OCI-LY1 (cell line): ENCODE data around the gene SLC25A46.

Experiments used
- H2AFZ ChIP-seq: fragments of 200-600 bp; sonication (generic), shearing (Covaris generic); 2 replicates; pipeline ENCODE4 v1.6.0; 2014; ENCODE audit warnings: antibody characterized with exemption, mild to moderate bottlenecking, low read length
- H3F3A ChIP-seq: fragments of 200-600 bp; sonication (generic), shearing (Covaris generic); 2 replicates; pipeline ENCODE4 v1.6.0; 2014; ENCODE audit warnings: mild to moderate bottlenecking, antibody characterized with exemption, low read length, moderate library complexity; ENCODE audit not compliant: insufficient read depth
- H3K27ac ChIP-seq: fragments of 200-600 bp; sonication (generic); 2 replicates; pipeline ENCODE4 v1.5.1; 2014; ENCODE audit warnings: low read length, mixed run types, mild to moderate bottlenecking, low read depth; ENCODE audit not compliant: poor library complexity, severe bottlenecking
- H3K27me3 ChIP-seq: fragments of 200-600 bp; sonication (generic); 2 replicates; pipeline ENCODE4 v1.6.0; 2014; ENCODE audit warnings: antibody characterized with exemption, mild to moderate bottlenecking, low read length, moderate library complexity; ENCODE audit not compliant: insufficient read depth
- H3K36me3 ChIP-seq: fragments of 200-600 bp; sonication (generic); 2 replicates; pipeline ENCODE4 v1.6.1; 2014; ENCODE audit warnings: mild to moderate bottlenecking, antibody characterized with exemption, low read length, moderate library complexity, mixed read lengths; ENCODE audit not compliant: insufficient read depth
- H3K4me1 ChIP-seq: fragments of 200-600 bp; sonication (generic); 2 replicates; pipeline ENCODE4 v1.5.1; 2014; ENCODE audit warnings: mild to moderate bottlenecking, low read length, moderate library complexity; ENCODE audit not compliant: insufficient read depth, severe bottlenecking
- H3K4me2 ChIP-seq: fragments of 200-600 bp; sonication (generic), shearing (Covaris generic); 2 replicates; pipeline ENCODE4 v1.6.1; 2014; ENCODE audit warnings: low read length
- H3K4me3 ChIP-seq: fragments of 200-600 bp; sonication (generic); 2 replicates; pipeline ENCODE4 v1.5.1; 2014; ENCODE audit warnings: low read length, low read depth, mild to moderate bottlenecking, mixed read lengths; ENCODE audit not compliant: poor library complexity, severe bottlenecking
- H3K79me2 ChIP-seq: fragments of 200-600 bp; shearing (Covaris generic); 2 replicates; pipeline ENCODE4 v1.6.1; 2016; ENCODE audit warnings: mixed run types, low read length, mixed read lengths; ENCODE audit not compliant: insufficient read depth
- H3K9ac ChIP-seq: fragments of 200-600 bp; sonication (generic), shearing (Covaris generic); 2 replicates; pipeline ENCODE4 v1.6.1; 2014; ENCODE audit warnings: mild to moderate bottlenecking, low read length, mixed read lengths
- H3K9me2 ChIP-seq: fragments of 200-600 bp; sonication (generic), shearing (Covaris generic); 2 replicates; pipeline ENCODE4 v1.6.1; 2014; ENCODE audit warnings: low read depth, mild to moderate bottlenecking, low read length, mixed read lengths
- H3K9me3 ChIP-seq: fragments of 200-600 bp; shearing (Covaris generic); 2 replicates; pipeline ENCODE4 v1.6.1; 2014; ENCODE audit warnings: low read length, mixed read lengths
- H4K20me1 ChIP-seq: fragments of 200-600 bp; sonication (generic), shearing (Covaris generic); 2 replicates; pipeline ENCODE4 v1.6.0; 2016; ENCODE audit warnings: mild to moderate bottlenecking, low read length; ENCODE audit not compliant: insufficient read depth
- EZH2 ChIP-seq: fragments of 200-600 bp; sonication (generic), shearing (Covaris generic); IDR thresholded peaks from 2 replicates; pipeline ENCODE4 v1.8.0; 2017; ENCODE audit warnings: borderline replicate concordance, mixed run types, mild to moderate bottlenecking, antibody characterized with exemption, low read length, moderate library complexity, mixed read lengths
- TF ChIP-seq, protein P1 (sequence below): fragments of 200-600 bp; sonication (generic), shearing (Covaris generic); IDR thresholded peaks from 2 replicates; pipeline ENCODE4 v1.5.1; 2017; ENCODE audit warnings: mild to moderate bottlenecking, antibody characterized with exemption, low read length, moderate library complexity, mixed read lengths

The SLC25A46 gene

DNA sequence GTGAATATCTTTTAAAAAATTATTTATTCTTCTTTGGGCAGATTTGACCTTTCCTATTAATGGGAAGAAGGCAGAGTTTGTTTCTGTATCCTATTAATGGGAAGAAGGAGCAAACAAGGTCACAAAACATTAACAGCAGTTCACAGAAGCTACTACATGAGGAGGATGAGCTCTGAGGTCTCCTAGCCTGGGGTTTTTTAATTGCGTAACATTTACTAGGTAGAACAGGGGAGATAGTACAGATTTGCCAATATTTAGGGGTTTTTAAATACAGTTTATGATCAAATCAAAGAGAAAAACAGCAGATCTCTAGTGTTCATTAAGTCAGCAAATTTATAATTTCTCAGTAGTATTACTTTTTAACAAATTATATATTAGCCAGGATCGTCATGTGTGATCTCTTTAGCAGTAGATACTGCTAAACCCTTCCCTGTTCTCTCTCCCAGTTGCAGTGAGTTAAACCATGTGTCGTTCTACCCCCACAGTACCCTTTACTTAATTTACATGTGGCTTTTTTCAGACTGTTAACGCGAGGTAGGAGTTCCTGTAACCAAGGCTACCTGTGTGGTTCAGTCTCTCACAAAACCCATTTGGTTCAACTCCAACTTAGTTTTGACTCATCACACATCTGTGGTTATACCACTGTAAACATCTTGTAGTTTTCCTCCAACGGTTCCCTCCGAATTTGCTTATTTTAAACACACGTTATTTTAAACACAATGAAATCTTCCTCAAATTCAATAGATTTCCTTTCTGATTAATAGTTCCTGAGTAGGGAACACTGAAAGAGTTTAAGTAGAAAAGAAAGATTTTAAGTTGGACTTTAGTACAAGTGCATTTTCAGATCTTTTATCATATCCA lies 13.3 kb downstream of the SLC25A46 start:
- H3K27me3 ChIP-seq: no peaks in the 10 kb centered on the region
- H4K20me1 ChIP-seq: no peaks in the 10 kb centered on the region
- peak overlapping the region; percentile 42 for H3K9ac ChIP-seq
- peak overlapping the region; percentile 39 for H3K4me2 ChIP-seq
- no peaks in the 10 kb centered on the region for H3F3A ChIP-seq
- H2AFZ ChIP-seq: no peak overlapping the region
- peaks cover 77% of the 10 kb centered on the region for H3K36me3 ChIP-seq
- peaks cover 62% of the 10 kb centered on the region for H3K4me1 ChIP-seq
- TF ChIP-seq, protein P1, sequence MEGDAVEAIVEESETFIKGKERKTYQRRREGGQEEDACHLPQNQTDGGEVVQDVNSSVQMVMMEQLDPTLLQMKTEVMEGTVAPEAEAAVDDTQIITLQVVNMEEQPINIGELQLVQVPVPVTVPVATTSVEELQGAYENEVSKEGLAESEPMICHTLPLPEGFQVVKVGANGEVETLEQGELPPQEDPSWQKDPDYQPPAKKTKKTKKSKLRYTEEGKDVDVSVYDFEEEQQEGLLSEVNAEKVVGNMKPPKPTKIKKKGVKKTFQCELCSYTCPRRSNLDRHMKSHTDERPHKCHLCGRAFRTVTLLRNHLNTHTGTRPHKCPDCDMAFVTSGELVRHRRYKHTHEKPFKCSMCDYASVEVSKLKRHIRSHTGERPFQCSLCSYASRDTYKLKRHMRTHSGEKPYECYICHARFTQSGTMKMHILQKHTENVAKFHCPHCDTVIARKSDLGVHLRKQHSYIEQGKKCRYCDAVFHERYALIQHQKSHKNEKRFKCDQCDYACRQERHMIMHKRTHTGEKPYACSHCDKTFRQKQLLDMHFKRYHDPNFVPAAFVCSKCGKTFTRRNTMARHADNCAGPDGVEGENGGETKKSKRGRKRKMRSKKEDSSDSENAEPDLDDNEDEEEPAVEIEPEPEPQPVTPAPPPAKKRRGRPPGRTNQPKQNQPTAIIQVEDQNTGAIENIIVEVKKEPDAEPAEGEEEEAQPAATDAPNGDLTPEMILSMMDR: no peak
- TF ChIP-seq EZH2: no peak
- H3K79me2 ChIP-seq: no peaks in the 10 kb centered on the region
- no peaks in the 10 kb centered on the region for H3K9me2 ChIP-seq
- H3K9me3 ChIP-seq: no peaks in the 10 kb centered on the region
- peak overlapping the region; percentile 29 for H3K4me3 ChIP-seq
- peak overlapping the region; percentile 95 for H3K27ac ChIP-seq

DNA sequence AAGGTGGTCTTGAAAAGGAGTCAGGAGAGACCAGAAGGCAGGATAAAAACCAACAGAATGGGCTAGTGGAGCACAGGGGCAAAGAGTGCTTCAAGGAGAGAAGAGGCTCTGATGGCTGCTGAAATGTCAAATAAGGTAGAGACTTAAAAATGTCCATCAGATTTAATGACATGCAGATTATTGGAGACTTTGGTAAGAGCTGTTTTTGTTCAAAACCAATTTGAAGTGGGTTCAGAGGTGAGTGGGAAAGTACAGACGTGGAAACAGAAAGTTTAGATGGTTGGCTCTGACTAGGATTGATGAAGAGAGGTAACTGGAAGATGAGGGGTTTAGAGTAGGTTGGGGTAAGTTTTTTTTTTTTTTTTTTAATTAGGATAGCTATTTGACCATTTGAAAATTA lies 14.1 kb downstream of the SLC25A46 start:
- no peaks in the 10 kb centered on the region for H3K27me3 ChIP-seq
- TF ChIP-seq, protein P1: no peak
- no peak for TF ChIP-seq EZH2
- peaks cover 78% of the 10 kb centered on the region for H3K36me3 ChIP-seq
- H4K20me1 ChIP-seq: no peaks in the 10 kb centered on the region
- H2AFZ ChIP-seq: no peak overlapping the region
- no peaks in the 10 kb centered on the region for H3F3A ChIP-seq
- no peaks in the 10 kb centered on the region for H3K9me3 ChIP-seq
- no peaks in the 10 kb centered on the region for H3K79me2 ChIP-seq
- H3K9ac ChIP-seq: peak overlapping the region; percentile 36; the same call in 1 of the 2 replicates
- no peaks in the 10 kb centered on the region for H3K9me2 ChIP-seq
- H3K27ac ChIP-seq: peak overlapping the region; percentile 95
- H3K4me1 ChIP-seq: peaks cover 62% of the 10 kb centered on the region
- H3K4me3 ChIP-seq: peak overlapping the region; percentile 19
- H3K4me2 ChIP-seq: peak overlapping the region; percentile 39; the same call in 1 of the 2 replicates

DNA sequence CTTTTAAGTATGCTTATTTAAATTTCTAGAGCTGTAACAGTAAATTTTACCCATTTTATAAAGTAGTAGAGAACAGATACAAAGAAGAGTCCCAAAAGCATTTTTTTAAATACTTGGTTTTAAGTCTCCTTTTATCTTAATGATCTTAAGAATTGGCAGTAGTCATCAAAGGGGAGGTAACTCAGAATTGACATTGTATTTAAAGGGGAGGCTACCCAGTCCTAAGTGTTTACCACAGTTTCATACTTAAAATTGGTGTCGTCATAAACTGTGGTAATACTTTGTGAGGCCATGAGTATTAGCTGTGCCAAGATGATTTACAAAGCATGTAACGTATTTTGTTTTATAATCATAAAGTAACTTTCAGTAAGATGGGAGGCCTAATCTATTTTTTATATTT lies 14.8 kb downstream of the SLC25A46 start:
- no peaks in the 10 kb centered on the region for H3F3A ChIP-seq
- peaks cover 62% of the 10 kb centered on the region for H3K4me1 ChIP-seq
- peaks cover 79% of the 10 kb centered on the region for H3K36me3 ChIP-seq
- TF ChIP-seq EZH2: no peak
- TF ChIP-seq, protein P1: no peak
- peak overlapping the region; percentile 95 for H3K27ac ChIP-seq
- no peaks in the 10 kb centered on the region for H3K27me3 ChIP-seq
- H3K4me3 ChIP-seq: no peak overlapping the region
- H3K9ac ChIP-seq: no peak overlapping the region
- H3K4me2 ChIP-seq: no peak overlapping the region
- no peaks in the 10 kb centered on the region for H3K9me2 ChIP-seq
- H4K20me1 ChIP-seq: no peaks in the 10 kb centered on the region
- H3K9me3 ChIP-seq: no peaks in the 10 kb centered on the region
- H2AFZ ChIP-seq: no peak overlapping the region
- no peaks in the 10 kb centered on the region for H3K79me2 ChIP-seq
